ENCODE measurements around the gene PGLYRP1.

Gene PGLYRP1

DNA sequence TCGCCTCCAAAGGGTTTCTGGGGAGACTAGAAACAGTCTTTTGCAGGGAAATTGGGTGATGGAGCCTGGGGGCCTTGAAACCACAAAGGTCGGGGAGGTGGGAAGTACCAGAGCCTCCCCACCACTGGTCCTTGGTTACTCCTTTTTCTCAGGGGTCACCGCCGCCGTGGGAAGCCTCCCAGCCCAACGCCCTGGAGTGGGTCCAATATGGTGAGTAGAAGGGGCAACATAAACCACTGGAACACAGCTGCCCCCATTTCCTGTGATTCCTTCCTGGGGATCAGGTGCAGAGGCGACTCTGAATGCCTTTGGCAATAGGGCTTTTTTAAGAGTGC, 5.8 kb downstream of the PGLYRP1 start:
- DNase-seq (ENCODE audit: low read depth) = no peak
- TF ChIP-seq, protein P1, sequence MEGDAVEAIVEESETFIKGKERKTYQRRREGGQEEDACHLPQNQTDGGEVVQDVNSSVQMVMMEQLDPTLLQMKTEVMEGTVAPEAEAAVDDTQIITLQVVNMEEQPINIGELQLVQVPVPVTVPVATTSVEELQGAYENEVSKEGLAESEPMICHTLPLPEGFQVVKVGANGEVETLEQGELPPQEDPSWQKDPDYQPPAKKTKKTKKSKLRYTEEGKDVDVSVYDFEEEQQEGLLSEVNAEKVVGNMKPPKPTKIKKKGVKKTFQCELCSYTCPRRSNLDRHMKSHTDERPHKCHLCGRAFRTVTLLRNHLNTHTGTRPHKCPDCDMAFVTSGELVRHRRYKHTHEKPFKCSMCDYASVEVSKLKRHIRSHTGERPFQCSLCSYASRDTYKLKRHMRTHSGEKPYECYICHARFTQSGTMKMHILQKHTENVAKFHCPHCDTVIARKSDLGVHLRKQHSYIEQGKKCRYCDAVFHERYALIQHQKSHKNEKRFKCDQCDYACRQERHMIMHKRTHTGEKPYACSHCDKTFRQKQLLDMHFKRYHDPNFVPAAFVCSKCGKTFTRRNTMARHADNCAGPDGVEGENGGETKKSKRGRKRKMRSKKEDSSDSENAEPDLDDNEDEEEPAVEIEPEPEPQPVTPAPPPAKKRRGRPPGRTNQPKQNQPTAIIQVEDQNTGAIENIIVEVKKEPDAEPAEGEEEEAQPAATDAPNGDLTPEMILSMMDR (conservative IDR thresholded peaks at IDR 0.05; ENCODE audit: control insufficient read depth, insufficient read depth, low read depth, low read length) = no peak
- no peak overlapping the region for H3K4me3 ChIP-seq (ENCODE audit: control insufficient read depth, low read depth, low read length)

DNA sequence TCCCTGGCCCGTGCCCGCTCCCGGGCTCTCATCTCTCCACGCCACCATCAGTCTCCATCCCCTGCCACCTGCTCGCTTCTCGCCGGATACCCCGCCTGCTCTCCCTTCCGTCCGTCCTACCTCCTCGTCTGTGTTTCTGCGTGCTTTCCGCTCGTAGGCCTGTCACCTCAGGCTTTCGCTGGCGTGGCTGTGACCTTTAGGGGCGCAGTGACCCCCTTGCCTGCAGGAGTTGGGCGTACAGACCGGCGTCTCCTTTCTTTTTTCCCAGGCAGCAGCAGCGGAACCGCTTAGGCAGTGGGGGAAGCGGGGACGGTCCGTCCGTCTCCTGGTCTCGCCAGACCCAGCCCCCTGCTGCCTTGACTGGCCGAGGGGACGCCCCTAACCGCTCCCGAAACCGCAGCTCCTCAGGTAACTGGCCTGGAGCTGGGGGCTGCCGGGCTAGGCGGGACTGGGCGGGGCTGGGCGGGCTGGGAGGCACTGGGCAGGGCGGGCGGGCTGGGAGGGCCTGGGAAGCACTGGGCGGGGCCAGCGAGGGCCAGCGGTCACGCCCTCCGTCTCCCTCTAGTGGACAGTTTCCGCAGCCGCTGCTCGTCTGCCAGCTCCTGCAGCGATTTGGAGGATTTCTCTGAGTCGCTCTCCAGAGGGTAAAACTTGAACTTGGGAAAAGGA, 6.3 kb downstream of the PGLYRP1 start:
- peak overlapping the region; percentile 45 for H3K4me3 ChIP-seq (ENCODE audit: control insufficient read depth, low read depth, low read length)
- TF ChIP-seq, protein P1 (conservative IDR thresholded peaks at IDR 0.05; ENCODE audit: control insufficient read depth, insufficient read depth, low read depth, low read length) = peak; percentile 68
- peak; percentile 70 for DNase-seq (ENCODE audit: low read depth)

DNA sequence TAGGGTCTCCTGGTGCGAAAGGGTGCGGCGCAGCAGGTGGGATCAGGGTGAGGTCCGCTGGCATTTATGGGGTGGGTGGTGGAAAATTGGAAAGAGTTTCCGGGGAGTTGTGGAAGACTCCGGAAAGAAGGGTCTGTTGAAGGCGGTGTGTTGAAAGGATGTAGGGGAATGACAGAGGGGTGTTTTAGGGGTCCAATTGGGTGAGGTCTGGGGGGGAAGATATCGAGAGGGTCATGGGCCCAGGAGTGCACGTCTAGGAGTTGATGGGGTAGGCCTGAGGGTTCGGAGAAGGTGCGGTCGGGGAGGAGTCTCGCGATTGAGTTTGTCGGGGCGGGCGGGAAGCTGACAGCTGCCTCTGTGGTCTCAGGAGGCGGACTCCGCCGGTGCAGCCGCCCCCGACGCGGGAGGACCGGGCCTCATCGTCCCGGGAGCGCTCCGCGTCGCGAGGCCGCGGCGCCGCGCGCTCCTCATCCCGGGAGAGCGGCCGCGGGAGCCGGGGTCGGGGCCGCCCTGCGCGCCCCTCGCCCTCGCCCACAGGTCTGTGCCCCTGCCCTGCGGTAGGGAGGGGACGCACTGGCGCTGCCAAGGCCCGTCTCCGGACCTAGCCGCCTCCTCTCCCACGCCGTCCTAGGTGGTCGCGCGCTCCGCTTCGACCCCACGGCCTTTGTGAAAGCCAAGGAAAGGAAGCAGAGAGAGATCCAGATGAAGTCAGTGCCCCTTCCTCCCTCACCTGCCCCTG, 7.0 kb downstream of the PGLYRP1 start:
- no peak for DNase-seq (ENCODE audit: low read depth)
- TF ChIP-seq, protein P1 (conservative IDR thresholded peaks at IDR 0.05; ENCODE audit: control insufficient read depth, insufficient read depth, low read depth, low read length) = no peak
- peak overlapping the region; percentile 45 for H3K4me3 ChIP-seq (ENCODE audit: control insufficient read depth, low read depth, low read length)

DNA sequence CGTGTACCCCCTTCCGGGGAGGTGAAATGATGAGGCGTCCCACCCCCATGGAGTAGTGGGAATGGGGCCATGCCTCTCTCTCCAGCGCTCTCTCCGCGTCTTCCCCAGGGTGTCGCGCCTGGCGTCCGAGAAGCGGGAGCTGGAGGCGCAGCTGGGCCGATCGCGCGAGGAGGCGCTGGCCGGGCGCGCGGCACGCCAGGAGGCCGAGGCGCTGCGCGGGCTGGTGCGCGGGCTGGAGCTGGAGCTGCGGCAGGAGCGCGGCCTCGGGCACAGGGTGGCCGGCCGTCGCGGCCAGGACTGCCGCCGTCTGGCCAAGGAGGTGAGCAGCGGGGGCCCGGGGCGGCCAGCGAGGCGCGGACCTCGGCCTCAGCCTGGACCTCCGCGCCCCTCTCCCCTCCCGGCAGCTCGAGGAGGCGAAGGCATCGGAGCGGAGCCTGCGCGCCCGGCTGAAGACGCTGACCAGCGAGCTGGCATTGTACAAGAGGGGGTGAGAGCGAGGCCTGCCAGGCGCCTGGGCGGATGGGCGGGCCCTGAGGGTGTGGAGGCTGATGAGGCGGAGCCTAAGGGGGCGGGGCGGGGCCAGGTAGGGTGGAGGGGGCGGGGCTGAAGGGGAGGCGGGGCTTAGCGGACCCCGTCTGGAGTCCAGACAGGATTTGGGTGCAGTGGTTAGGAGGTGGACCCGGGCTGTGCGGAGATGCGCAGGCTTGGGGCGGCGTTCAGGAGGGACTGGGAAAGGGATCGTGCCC, 7.7 kb downstream of the PGLYRP1 start:
- peak; percentile 8 for DNase-seq (ENCODE audit: low read depth)
- TF ChIP-seq, protein P1 (conservative IDR thresholded peaks at IDR 0.05; ENCODE audit: control insufficient read depth, insufficient read depth, low read depth, low read length) = no peak
- H3K4me3 ChIP-seq (ENCODE audit: control insufficient read depth, low read depth, low read length) = no peak overlapping the region

DNA sequence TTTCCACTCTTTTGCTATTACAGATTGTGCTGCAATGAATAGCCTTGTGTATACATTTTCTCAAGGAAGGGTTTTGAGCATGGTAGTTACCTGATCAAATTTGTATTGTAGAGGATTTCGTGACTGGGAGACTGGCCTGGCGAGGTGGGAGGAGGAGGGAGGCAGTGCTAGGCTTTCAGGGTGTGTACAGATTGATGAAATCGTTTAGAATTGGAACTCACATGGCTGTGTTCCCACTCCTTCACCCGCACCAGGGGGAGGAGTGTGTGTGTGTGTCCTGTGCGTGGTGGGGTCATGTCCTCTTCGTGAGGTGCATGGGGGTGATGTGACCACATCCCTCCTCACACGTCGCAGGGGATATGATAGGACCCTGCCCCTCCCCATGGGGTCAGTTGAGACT, 8.3 kb downstream of the PGLYRP1 start:
- H3K4me3 ChIP-seq (ENCODE audit: control insufficient read depth, low read depth, low read length) = no peak overlapping the region
- DNase-seq (ENCODE audit: low read depth) = no peak
- TF ChIP-seq, protein P1 (conservative IDR thresholded peaks at IDR 0.05; ENCODE audit: control insufficient read depth, insufficient read depth, low read depth, low read length) = no peak

DNA sequence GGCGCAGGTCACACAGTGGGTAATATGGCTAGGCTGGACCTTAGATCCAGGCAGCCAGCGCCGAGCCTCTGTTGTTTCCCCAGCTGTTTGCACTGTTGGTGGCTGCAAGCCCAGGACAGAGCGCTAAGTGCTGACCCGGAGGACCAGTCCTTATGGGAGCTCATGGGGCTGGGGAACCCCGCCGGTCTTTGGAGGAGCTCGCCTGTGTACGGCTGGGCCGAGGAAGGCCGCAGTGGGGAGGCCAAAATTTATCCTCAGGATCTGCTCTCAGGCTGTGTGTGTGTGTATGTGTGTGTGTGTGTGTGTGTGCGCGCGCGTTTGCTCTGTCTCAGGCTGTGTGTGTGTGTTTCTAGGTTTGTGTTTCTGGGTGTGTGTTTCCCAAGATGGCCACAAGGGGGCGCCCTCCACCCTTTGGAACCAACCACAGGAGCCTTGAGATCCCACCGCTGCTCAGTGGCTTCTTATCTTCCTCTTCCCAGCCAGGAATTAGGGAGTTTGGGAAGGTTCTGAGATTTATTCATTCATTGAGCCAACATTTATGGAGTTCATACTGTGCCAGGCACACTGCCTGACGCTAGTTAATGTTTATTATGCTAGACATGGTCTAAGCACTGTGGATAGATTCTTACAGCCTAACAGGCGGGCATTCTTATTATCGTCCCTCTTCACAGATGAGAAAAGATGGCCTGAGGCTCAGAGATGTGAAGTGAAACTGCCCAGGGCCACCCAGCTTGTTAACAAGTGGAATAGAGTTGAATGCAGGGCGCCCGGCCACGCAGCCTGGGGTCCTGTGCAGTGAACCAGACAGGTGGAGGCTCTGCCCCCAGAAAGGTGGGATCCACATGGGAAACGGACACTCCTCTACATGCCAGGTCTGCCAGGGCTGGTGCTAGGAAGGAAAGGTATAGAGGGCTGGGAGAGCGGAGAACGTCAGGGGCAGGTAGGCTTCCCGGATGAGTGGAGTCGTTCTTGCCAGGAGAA, 13.0 kb downstream of the PGLYRP1 start:
- H3K4me3 ChIP-seq (ENCODE audit: control insufficient read depth, low read depth, low read length) = no peak overlapping the region
- TF ChIP-seq, protein P1 (conservative IDR thresholded peaks at IDR 0.05; ENCODE audit: control insufficient read depth, insufficient read depth, low read depth, low read length) = peak; percentile 68
- DNase-seq (ENCODE audit: low read depth) = peak; percentile 66

All from fibroblast of mammary gland (primary cell).